GM10248 (cell line): ENCODE data around the gene PRIM1.
"Not testable (repeated sequence)": the region's sequence is repeated elsewhere in the genome, so short reads cannot be mapped to it uniquely, and the experiment has no call there.

ENCODE experiments used
- CTCF ChIA-PET: fragments of 300-600 bp; sonication (Branson Sonifier 250); formaldehyde crosslinking; extraction: SDS; loops from one replicate; lab custom pipeline; 2021; ENCODE audit warnings: antibody characterized with exemption; lab: Yijun Ruan, JAX
- POLR2A ChIA-PET: fragments of 350-650 bp; sonication (Branson Sonifier 250); formaldehyde crosslinking; extraction: SDS; loops from one replicate; lab custom pipeline; 2020; ENCODE audit warnings: antibody characterized with exemption; lab: Yijun Ruan, JAX
- DNase-seq: peaks from one replicate; pipeline ENCODE4 v3.0.0; 2012; ENCODE audit errors: extremely low spot score
- CTCF ChIP-seq: IDR thresholded peaks from 2 replicates; pipeline ENCODE4 v1.5.1; 2012; ENCODE audit warnings: mild to moderate bottlenecking, low read depth; ENCODE audit errors: extremely low read depth, missing control alignments, control extremely low read depth

PRIM1 gene

GRCh38 chr12:56751712-56752598, at the start of gene PRIM1:
PRIM1 (minus strand) TSS chr12:56752323; CDS start chr12:56752298, 25 bp downstream.
- no peak for TF ChIP-seq CTCF
- CTCF ChIA-PET: interaction anchor here (1.0 to 9.4 kb wide), 3 partner anchors 14 to 309 kb away, joined by 3 to 84 read pairs (median 5); no protein-coding TSS in a partner anchor
- POLR2A ChIA-PET: interaction anchor here (0.6 kb wide), 1 partner anchor 115 kb away, joined by 3 read pairs; no protein-coding TSS in a partner anchor
- DNase-seq: peak; percentile 94

- DNase-seq: no peak
- ChIA-PET CTCF (no interaction called here), POLR2A (no interaction called here)
- TF ChIP-seq CTCF: no peak
Observed at GRCh38 chr12:56800221-56800620, 48.1 kb upstream of the PRIM1 start.

GRCh38 chr12:56799345-56799744, 47.2 kb upstream of the PRIM1 start:
- DNase-seq, CTCF ChIA-PET, POLR2A ChIA-PET: not testable (repeated sequence)

- CTCF ChIA-PET, DNase-seq, POLR2A ChIA-PET: not testable (repeated sequence)
Observed at GRCh38 chr12:56795791-56796190, 43.7 kb upstream of the PRIM1 start.

- CTCF ChIA-PET, DNase-seq, POLR2A ChIA-PET: not testable (repeated sequence)
Observed at GRCh38 chr12:56795046-56795562, 43.0 kb upstream of the PRIM1 start.

GRCh38 chr12:56793124-56793523, 41.0 kb upstream of the PRIM1 start:
- DNase-seq, CTCF ChIA-PET, POLR2A ChIA-PET: not testable (repeated sequence)

- DNase-seq: no peak
- CTCF ChIA-PET: no interaction called here
Observed at GRCh38 chr12:56792678-56793077, 40.6 kb upstream of the PRIM1 start.

GRCh38 chr12:56789429-56789828, 37.3 kb upstream of the PRIM1 start:
- POLR2A ChIA-PET, DNase-seq, CTCF ChIA-PET: not testable (repeated sequence)

More at GRCh38 chr12:56792678-56793077, 40.6 kb upstream of the PRIM1 start:
- no peak for TF ChIP-seq CTCF
- POLR2A ChIA-PET: no interaction called here

GRCh38 chr12:56787498-56787897, 35.4 kb upstream of the PRIM1 start:
- POLR2A ChIA-PET: no interaction called here
- no peak for DNase-seq
- TF ChIP-seq CTCF: no peak
- CTCF ChIA-PET: no interaction called here
